ENCODE data around the gene MARCHF2.
"Not testable (repeated sequence)": the region's sequence is repeated elsewhere in the genome, so short reads cannot be mapped to it uniquely, and the experiment has no call there.

The MARCHF2 gene

DNA sequence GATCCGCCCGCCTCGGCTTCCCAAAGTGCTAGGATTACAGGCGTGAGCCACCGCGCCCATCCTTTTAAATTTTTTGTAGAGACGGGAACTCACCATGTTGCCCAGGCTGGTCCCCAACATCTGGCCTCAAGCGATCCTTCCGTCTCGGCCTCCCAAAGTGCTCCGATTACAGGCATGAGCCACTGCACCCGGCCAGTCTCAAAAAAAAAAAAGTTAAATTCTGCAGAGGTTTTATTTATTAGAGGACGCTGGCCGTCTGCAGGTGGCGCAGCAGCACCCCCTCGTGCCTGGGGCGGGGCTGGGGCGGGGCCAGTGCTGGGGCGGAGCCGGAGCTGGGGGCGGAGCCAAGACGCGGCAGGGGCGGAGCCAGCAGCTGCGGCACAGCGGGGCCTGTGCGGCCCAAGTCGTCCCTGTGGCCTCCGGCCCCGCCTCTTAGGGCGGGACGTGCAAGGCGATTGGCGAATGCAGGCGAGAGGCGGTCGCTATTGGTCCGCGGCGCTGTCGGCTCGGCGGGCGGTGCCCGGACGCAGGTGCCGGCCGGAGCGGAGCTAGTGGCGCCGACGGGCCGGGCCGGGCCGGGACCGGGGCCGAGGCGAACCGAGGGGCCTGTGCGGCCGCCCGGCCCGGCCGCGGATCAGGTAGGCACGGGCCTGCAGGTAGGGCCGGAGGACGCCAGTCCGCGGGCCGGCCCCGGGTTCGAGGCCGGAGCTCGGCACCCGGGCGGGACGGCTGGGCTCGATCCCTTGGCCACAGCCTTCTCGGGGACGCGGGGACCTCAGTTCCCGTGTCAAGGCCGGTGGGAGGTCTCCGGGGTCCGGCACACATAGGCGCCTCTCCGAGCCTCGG lies at the start of gene MARCHF2:
MARCHF2 (plus strand) TSS at position 523 of the 846 bp plus-strand sequence. CDS start 8,536 bp downstream, outside the sequence.
- peak; percentile 96 for DNase-seq

DNA sequence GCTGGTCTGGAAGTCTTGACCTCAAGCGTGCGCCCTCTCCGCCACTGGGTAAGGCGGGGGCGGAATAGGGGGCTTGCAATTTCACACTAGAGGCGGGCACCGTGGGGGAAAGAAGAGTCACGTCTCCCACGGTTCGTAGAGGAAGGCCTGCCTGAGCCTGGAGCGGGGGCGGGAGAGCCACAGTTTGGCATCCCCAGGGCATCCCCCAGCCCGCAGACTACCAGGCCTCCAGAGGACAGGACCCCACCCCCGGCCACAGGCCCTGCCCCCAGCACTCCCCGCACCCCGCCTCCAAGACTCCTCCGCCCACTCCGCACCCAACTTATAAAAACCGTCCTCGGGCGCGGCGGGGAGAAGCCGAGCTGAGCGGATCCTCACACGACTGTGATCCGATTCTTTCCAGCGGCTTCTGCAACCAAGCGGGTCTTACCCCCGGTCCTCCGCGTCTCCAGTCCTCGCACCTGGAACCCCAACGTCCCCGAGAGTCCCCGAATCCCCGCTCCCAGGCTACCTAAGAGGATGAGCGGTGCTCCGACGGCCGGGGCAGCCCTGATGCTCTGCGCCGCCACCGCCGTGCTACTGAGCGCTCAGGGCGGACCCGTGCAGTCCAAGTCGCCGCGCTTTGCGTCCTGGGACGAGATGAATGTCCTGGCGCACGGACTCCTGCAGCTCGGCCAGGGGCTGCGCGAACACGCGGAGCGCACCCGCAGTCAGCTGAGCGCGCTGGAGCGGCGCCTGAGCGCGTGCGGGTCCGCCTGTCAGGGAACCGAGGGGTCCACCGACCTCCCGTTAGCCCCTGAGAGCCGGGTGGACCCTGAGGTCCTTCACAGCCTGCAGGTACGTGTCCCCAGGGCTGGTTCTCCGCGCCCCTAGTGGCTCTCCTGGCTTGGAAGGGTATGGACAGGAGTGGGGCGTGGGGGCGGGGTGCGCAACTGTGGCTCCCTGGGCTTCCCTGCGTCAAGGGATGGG lies 49.0 kb upstream of the MARCHF2 start, which contains the start of gene ANGPTL4:
ANGPTL4 (plus strand) TSS at position 353 of the 969 bp plus-strand sequence; CDS start at position 520, 167 bp downstream.
- DNase-seq = peak; percentile 67

DNA sequence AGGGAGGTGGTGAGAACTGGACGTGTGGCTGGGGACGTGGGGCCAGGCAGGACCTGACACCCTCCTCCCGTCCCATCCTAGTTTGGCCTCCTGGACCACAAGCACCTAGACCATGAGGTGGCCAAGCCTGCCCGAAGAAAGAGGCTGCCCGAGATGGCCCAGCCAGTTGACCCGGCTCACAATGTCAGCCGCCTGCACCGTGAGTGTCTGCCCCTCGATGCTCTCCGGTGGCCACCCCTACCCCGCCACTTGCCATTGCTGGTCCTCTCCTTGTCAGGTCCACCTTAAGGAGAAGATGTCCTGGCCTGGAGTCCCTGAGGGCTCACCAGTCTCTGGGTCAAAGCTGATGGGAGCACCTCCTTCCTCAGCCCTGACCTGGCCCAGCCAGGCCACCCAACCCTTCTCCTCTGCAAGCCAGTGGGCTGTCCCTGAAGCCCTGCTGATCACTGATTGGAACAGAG lies 47.0 kb upstream of the MARCHF2 start:
- no peak for DNase-seq

GRCh38 chr19:8366961-8367326 lies 46.2 kb upstream of the MARCHF2 start:
- no peak for DNase-seq

- DNase-seq = no peak
Measured at GRCh38 chr19:8367327-8368001, 45.6 kb upstream of the MARCHF2 start.

DNA sequence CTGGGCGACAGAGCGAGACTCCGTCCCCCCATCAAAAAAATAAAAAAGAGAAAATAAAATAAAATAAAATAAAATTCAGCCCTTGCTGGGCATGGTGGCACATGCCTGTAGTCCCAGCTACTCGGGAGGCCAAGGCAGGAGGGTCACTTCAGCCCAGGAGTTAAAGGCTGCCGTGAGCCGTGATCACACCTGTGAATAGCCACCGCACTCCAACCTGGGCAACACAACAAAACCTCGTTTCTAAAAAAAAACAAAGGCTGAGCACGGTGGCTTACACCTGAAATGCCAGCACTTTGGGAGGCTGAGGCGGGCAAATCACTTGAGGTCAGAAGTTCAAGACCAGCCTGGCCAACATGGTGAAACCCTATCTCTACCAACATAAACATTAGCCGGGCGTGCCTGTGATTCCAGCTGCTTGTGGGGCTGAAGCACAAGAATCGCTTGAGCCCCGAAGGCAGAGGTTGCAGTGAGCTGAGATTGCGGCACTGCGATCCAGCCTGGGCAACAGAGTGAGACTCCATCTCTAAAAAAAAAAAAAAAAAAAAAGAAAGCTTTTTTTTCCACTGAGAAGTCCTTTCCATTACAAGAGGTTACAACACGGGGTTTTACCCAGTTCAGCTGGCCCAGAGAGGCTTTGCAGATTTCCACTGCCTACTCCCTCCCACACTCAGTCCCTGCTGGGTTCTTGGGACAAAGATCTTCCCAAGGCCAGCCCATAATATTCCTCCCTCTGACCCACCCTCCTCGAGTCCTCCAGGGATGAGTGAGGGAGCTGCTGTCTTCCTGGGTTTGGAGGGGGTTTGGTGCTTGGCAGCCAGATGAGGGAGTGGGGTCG lies 42.7 kb upstream of the MARCHF2 start:
- no peak for DNase-seq

DNA sequence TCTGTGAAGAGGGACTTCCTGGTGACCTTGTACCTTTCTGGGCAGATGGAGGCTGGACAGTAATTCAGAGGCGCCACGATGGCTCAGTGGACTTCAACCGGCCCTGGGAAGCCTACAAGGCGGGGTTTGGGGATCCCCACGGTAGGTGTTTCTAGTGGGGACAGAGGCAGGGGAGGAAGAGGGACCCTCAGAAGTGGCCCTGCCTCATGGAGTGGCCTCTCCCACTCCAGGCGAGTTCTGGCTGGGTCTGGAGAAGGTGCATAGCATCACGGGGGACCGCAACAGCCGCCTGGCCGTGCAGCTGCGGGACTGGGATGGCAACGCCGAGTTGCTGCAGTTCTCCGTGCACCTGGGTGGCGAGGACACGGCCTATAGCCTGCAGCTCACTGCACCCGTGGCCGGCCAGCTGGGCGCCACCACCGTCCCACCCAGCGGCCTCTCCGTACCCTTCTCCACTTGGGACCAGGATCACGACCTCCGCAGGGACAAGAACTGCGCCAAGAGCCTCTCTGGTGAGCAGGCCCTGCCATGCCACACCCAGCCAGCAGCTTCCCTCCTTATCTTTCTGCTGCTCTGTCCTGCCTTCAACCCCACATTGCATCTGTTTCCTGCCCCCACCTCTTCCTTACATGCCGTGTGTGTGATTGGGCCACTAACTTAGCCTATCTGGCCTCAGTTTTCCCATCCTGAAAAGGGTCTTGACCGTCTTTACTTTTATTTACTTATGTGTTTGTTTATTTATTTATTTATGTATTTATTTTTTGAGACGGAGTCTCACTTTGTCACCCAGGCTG lies 41.9 kb upstream of the MARCHF2 start:
- no peak for DNase-seq

- DNase-seq = no peak
Measured at GRCh38 chr19:8373867-8374813, 39.0 kb upstream of the MARCHF2 start.

GRCh38 chr19:8375766-8376165 lies 37.3 kb upstream of the MARCHF2 start:
- DNase-seq = not testable (repeated sequence)

- DNase-seq = not testable (repeated sequence)
Measured at GRCh38 chr19:8376373-8376974, 36.6 kb upstream of the MARCHF2 start.

- no peak for DNase-seq
Measured at GRCh38 chr19:8377598-8377997, 35.5 kb upstream of the MARCHF2 start.

DNA sequence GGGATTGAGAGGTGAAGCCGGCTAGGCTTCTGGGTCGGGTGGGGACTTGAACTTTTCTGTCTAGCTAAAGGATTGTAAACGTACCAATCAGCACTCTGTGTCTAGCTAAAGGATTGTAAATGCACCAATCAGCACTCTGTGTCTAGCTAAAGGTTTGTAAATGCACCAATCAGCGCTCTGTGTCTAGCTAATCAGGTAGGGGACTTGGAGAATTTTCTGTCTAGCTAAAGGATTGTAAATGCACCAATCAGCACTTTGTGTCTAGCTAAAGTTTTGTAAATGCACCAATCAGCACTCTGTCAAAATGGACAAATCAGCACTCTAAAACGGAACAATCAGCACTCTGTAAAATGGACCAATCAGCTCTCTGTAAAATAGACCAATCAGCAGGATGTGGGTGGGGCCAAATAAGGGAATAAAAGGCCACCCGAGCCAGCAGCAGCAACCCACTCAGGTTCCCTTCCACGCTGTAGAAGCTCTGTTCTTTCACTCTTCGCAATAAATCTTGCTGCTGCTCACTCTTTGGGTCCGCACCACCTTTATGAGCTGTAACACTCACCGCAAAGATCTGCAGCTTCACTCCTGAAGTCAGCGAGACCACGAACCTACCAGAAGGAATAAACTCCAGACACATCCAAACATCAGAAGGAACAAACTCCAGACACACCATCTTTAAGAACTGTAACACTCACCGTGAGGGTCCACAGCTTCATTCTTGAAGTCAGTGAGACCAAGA lies 33.8 kb upstream of the MARCHF2 start:
- DNase-seq = not testable (repeated sequence)

GRCh38 chr19:8384569-8384968 lies 28.5 kb upstream of the MARCHF2 start:
- DNase-seq = not testable (repeated sequence)

DNA sequence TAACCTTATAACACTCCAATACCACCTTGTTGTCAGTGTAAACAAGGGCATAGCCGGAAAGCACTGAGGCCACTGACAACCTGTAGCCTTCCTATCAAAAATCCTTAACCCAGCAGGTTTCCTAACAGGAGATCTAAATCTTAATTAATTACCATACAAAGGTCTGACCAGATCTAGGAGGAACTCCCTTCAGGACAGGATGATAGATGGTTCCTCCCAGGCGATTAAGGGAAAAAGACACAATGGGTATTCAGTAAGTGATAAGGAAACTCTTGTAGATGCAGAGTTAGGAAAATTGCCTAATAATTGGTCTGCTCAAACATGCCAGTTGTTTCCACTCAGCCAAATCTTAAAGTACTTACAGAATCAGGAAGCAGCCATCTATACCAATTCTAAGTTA lies 28.0 kb upstream of the MARCHF2 start:
- DNase-seq = not testable (repeated sequence)

GRCh38 chr19:8385566-8385965 lies 27.5 kb upstream of the MARCHF2 start:
- DNase-seq = not testable (repeated sequence)

GRCh38 chr19:8386419-8386818 lies 26.7 kb upstream of the MARCHF2 start:
- DNase-seq = not testable (repeated sequence)

GRCh38 chr19:8386990-8387389 lies 26.1 kb upstream of the MARCHF2 start:
- DNase-seq = no peak

Measured in CD4-positive, alpha-beta T cell treated with Interleukin-17A for 4 hours (primary cell).